ENCODE results near the gene TEX55. TPM values are rescaled to one million over a fixed set of nuclear protein-coding genes. Genes with fewer than 3 reads are reported as not detected.
"Not testable (repeated sequence)": the region's sequence is repeated elsewhere in the genome, so short reads cannot be mapped to it uniquely, and the experiment has no call there.

Gene TEX55
- total RNA-seq, 3 donors from 2014 or later: not detected

DNA sequence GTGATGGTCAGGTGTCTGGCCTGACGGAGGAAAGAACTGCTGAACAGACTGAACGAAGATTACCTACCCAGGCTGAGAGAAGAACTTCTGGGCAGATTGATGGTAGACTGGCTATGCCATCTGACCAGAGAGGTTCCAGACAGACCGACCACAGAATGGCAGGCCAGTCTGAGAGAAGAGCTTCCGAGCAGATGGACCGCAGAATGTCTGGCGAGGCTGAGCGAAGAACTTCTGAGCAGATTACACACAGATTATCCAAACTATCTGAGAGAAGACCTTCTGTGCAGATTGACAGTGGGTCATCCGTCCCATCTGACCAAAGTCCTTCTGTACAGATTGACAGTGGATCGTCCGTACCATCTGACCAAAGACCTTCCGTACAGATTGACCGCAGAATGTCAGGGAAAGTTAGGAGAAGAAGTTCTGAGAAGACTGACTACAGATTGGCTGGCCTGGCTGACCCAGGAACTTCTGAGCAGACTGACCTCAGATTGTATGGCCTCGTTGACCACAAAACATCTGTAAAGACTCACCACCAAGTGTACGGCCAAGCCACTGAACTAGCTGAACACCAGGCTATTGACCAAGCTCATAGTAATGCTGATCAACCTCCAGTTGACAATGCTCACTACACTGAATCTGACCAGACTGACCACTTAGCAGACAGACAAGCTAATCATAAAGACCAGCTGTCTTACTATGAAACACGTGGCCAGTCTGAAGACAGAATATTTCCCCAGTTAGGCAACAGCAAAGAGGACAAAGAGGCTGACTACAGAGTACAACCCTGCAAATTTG is 812 bp downstream of the TEX55 start:
- no peaks in the 10 kb centered on the region for H3K9me3 Mint-ChIP-seq
- H3K36me3 Mint-ChIP-seq (ENCODE audit: insufficient read depth): no peaks in the 10 kb centered on the region
- no peak overlapping the region for H3K4me3 Mint-ChIP-seq
- ATAC-seq: no peak
- H3K27me3 Mint-ChIP-seq (ENCODE audit: low read depth): no peaks in the 10 kb centered on the region
- no peaks in the 10 kb centered on the region for H3K4me1 Mint-ChIP-seq (ENCODE audit: low read depth)
- DNase-seq: no peak

GRCh38 chr3:119147494-119147893 is 1.5 kb downstream of the TEX55 start:
- ATAC-seq: no peak
- Mint-ChIP-seq H3K27me3 (ENCODE audit: low read depth) (no peaks in the 10 kb centered on the region), H3K36me3 (ENCODE audit: insufficient read depth) (no peaks in the 10 kb centered on the region), H3K9me3 (no peaks in the 10 kb centered on the region), H3K4me3 (no peak overlapping the region), H3K4me1 (ENCODE audit: low read depth) (no peaks in the 10 kb centered on the region)
- DNase-seq: no peak

DNA sequence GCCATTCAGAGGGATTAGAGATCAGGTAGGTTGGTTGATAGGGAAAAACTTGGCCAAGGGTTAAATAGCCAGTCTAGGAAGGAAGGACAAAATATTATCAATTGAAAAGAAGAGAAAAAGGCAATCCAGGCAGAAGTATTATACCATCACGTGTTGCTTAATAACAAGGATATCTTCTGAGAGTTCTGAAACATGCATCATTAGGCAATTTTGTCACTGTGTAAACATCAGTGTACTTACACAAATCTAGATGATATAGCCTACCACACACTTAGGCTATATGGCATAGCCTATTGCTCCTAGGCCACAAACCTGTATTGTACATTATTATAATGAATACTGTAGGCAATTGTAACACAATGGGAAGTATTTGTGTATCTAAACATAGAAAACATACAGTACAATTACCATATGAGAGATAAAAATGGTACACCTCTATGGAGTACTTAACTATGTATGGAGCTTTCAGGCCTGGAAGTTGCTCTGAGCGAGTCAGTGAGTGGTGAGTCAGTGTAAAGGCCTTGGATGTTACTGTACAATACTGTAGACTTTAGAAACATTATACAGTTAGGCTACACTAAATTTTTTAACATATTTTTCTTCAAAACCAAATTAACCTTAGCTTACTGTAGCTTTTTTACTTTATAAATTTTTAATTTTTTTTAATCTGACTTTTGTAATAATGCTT is 2.7 kb downstream of the TEX55 start:
- peaks cover 4% of the 10 kb centered on the region for H3K9me3 Mint-ChIP-seq
- ATAC-seq (no peak), DNase-seq (no peak)
- no peaks in the 10 kb centered on the region for H3K4me1 Mint-ChIP-seq (ENCODE audit: low read depth)
- H3K36me3 Mint-ChIP-seq (ENCODE audit: insufficient read depth): no peaks in the 10 kb centered on the region
- peaks cover 2% of the 10 kb centered on the region for H3K27me3 Mint-ChIP-seq (ENCODE audit: low read depth)
- H3K4me3 Mint-ChIP-seq: no peak overlapping the region

DNA sequence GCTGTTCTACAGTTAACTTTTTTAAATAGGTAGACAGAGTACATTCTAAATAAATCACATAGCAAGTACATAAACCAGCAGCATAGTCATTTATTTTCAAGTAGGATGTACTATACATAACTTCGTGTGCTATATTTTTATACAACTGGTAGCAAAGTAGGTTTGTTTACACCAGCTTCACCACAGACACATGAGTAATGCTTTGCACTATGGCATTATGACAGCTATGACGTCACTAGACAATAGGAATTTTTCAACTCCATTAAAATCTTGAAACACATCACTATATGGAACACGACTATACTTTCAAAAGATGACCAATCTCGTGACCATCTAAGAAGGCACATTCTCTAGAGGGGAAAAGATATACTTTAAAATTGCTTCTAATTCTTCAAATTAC is 3.5 kb downstream of the TEX55 start:
- Mint-ChIP-seq H3K27me3 (ENCODE audit: low read depth) (peaks cover 3% of the 10 kb centered on the region), H3K36me3 (ENCODE audit: insufficient read depth) (peaks cover under 1% of the 10 kb centered on the region), H3K4me3 (no peak overlapping the region), H3K9me3 (peaks cover 11% of the 10 kb centered on the region), H3K4me1 (ENCODE audit: low read depth) (no peaks in the 10 kb centered on the region)
- DNase-seq (no peak), ATAC-seq (peak; percentile 23 to 35)

GRCh38 chr3:119156868-119157267 is 10.9 kb downstream of the TEX55 start:
- DNase-seq: no peak
- H3K27me3 Mint-ChIP-seq (ENCODE audit: low read depth): peaks cover 7% of the 10 kb centered on the region
- no peaks in the 10 kb centered on the region for H3K4me1 Mint-ChIP-seq (ENCODE audit: low read depth)
- no peak for ATAC-seq
- H3K36me3 Mint-ChIP-seq (ENCODE audit: insufficient read depth): peaks cover 4% of the 10 kb centered on the region
- peaks cover 22% of the 10 kb centered on the region for H3K9me3 Mint-ChIP-seq
- no peak overlapping the region for H3K4me3 Mint-ChIP-seq

DNA sequence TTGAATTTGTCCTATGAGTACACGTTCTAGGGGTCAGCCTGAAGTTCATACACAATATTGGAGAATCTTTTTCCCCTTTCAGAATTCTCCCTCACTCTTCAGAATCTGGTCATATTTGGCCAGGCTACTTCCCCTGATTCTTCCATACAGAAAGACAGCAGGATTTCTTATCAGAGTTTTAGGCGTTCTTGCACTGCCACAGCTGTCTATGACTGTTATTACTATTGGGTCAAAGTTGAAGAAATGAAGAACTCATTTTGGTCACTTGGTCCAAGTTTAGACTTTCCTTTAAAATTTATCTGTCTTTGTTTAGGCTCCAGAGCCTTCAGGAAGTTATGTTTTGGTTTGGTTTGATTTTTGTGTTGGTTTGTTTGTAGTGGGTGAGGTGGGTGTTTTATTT is 12.0 kb downstream of the TEX55 start:
- DNase-seq (no peak), ATAC-seq (no peak)
- peaks cover 27% of the 10 kb centered on the region for H3K9me3 Mint-ChIP-seq
- peaks cover 10% of the 10 kb centered on the region for H3K27me3 Mint-ChIP-seq (ENCODE audit: low read depth)
- peaks cover 4% of the 10 kb centered on the region for H3K36me3 Mint-ChIP-seq (ENCODE audit: insufficient read depth)
- H3K4me3 Mint-ChIP-seq: no peak overlapping the region
- no peaks in the 10 kb centered on the region for H3K4me1 Mint-ChIP-seq (ENCODE audit: low read depth)

DNA sequence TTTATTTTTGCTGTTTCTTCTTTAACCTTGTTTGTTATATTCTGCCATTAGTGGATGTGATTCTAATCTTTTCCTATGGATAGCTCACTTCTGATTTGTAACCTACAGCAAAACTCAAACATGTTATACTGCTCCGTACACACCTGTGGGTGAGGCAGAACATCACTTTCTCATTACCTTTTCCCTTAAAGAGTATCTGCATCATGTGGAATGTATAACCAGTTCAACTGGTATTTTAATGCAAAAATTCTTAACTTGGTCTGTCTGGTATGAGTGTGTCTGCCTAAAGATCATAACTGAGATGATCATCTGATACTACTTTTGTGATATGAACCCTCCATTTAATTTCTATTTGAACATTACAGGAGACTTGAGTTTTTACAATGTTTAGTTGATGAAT is 14.4 kb downstream of the TEX55 start:
- ATAC-seq (no peak), DNase-seq (no peak)
- H3K4me3 Mint-ChIP-seq: no peak overlapping the region
- H3K4me1 Mint-ChIP-seq (ENCODE audit: low read depth): no peaks in the 10 kb centered on the region
- peaks cover 7% of the 10 kb centered on the region for H3K9me3 Mint-ChIP-seq
- H3K27me3 Mint-ChIP-seq (ENCODE audit: low read depth): peaks cover 4% of the 10 kb centered on the region
- peaks cover under 1% of the 10 kb centered on the region for H3K36me3 Mint-ChIP-seq (ENCODE audit: insufficient read depth)

- H3K4me3 Mint-ChIP-seq: no peak overlapping the region
- no peak for DNase-seq
- H3K4me1 Mint-ChIP-seq (ENCODE audit: low read depth): no peaks in the 10 kb centered on the region
- ATAC-seq: no peak
- H3K9me3 Mint-ChIP-seq: peaks cover 5% of the 10 kb centered on the region
- no peaks in the 10 kb centered on the region for H3K36me3 Mint-ChIP-seq (ENCODE audit: insufficient read depth)
- H3K27me3 Mint-ChIP-seq (ENCODE audit: low read depth): peaks cover 2% of the 10 kb centered on the region
These were observed 14.8 kb downstream of the TEX55 start for GRCh38 chr3:119160815-119161214.

DNA sequence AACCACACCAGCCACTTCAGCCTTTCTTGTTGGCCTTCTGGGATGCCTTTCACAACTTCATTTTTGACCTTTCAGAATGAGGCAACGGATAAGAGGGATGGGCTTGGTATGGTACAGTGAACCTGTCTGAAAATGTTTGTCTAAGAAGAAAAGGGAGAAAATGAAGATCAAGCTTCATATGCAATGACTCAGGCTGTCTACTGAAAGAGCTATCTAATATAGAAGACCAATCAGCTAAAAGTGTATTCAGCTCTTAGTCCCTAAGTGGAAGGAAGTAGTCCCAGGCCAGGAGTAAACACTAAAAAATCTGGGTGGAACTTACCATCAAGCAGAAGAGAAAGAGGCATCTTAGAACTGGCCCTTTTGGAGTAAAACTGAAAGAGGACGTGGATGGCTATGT is 15.3 kb downstream of the TEX55 start:
- ATAC-seq: no peak
- no peak for DNase-seq
- Mint-ChIP-seq H3K4me3 (no peak overlapping the region), H3K9me3 (peaks cover 5% of the 10 kb centered on the region), H3K27me3 (ENCODE audit: low read depth) (peaks cover 2% of the 10 kb centered on the region), H3K36me3 (ENCODE audit: insufficient read depth) (no peaks in the 10 kb centered on the region), H3K4me1 (ENCODE audit: low read depth) (no peaks in the 10 kb centered on the region)

- not testable (repeated sequence) for H3K4me1 Mint-ChIP-seq (ENCODE audit: low read depth); H3K27me3 Mint-ChIP-seq (ENCODE audit: low read depth); ATAC-seq; DNase-seq; H3K9me3 Mint-ChIP-seq; H3K4me3 Mint-ChIP-seq; H3K36me3 Mint-ChIP-seq (ENCODE audit: insufficient read depth)
These were observed 18.8 kb downstream of the TEX55 start for GRCh38 chr3:119164745-119165144.

- ATAC-seq: no peak
These were observed 24.9 kb downstream of the TEX55 start for GRCh38 chr3:119170821-119171220.

DNA sequence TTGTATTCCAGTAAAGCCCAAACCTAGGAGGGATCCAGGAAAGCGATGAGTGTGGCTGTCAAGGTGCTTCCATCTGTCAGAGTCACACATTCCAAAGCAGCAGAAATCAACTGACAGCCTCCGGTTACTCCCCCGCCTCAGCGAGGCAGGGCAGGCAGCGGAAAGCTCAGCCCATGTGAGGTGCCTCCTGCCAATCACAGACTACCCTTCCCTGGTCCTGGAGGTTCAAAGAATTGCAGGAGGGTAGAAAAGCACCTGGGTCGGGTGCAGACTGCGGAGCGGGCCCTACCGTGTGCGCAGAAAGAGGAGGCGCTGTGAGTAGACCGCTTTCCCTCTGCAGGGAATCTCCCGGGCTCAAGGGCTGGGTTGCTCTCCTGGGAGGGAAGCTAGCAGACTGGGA is 27.4 kb downstream of the TEX55 start, which contains the start of gene UPK1B:
Gene UPK1B, plus strand, starts transcription at position 274 of the 400 bp plus-strand sequence. CDS start 13,144 bp downstream, outside the sequence.
- no peaks in the 10 kb centered on the region for H3K36me3 Mint-ChIP-seq (ENCODE audit: insufficient read depth)
- H3K4me1 Mint-ChIP-seq (ENCODE audit: low read depth): no peaks in the 10 kb centered on the region
- DNase-seq (no peak), ATAC-seq (no peak)
- no peaks in the 10 kb centered on the region for H3K9me3 Mint-ChIP-seq
- peaks cover 5% of the 10 kb centered on the region for H3K27me3 Mint-ChIP-seq (ENCODE audit: low read depth)
- H3K4me3 Mint-ChIP-seq: no peak within 1 kb of the TSS

More at GRCh38 chr3:119170821-119171220, 24.9 kb downstream of the TEX55 start:
- no peaks in the 10 kb centered on the region for H3K36me3 Mint-ChIP-seq (ENCODE audit: insufficient read depth)
- no peaks in the 10 kb centered on the region for H3K4me1 Mint-ChIP-seq (ENCODE audit: low read depth)
- H3K27me3 Mint-ChIP-seq (ENCODE audit: low read depth): no peaks in the 10 kb centered on the region
- DNase-seq: no peak
- no peaks in the 10 kb centered on the region for H3K9me3 Mint-ChIP-seq
- H3K4me3 Mint-ChIP-seq: no peak overlapping the region

- no peak for DNase-seq
- H3K9me3 Mint-ChIP-seq: no peaks in the 10 kb centered on the region
- no peak for ATAC-seq
- H3K27me3 Mint-ChIP-seq (ENCODE audit: low read depth): peaks cover 8% of the 10 kb centered on the region
- H3K4me3 Mint-ChIP-seq: no peak overlapping the region
- no peaks in the 10 kb centered on the region for H3K36me3 Mint-ChIP-seq (ENCODE audit: insufficient read depth)
- H3K4me1 Mint-ChIP-seq (ENCODE audit: low read depth): no peaks in the 10 kb centered on the region
These were observed 30.1 kb downstream of the TEX55 start for GRCh38 chr3:119175872-119176756.

- Mint-ChIP-seq H3K4me3 (no peak overlapping the region), H3K36me3 (ENCODE audit: insufficient read depth) (no peaks in the 10 kb centered on the region), H3K27me3 (ENCODE audit: low read depth) (peaks cover 8% of the 10 kb centered on the region), H3K9me3 (no peaks in the 10 kb centered on the region), H3K4me1 (ENCODE audit: low read depth) (no peaks in the 10 kb centered on the region)
- no peak for ATAC-seq
- no peak for DNase-seq
These were observed 30.8 kb downstream of the TEX55 start for GRCh38 chr3:119176778-119177177.
